ENCODE data around the gene LRRC47.

Gene LRRC47

GRCh38 chr1:3777647-3778589 lies 18.4 kb downstream of the LRRC47 start:
- Histone ChIP-seq H3K27me3 (ENCODE audit: control insufficient read depth, insufficient read depth, low read length, poor library complexity, severe bottlenecking) (peaks cover 5% of the 10 kb centered on the region), H3K4me3 (ENCODE audit: insufficient read depth, low read depth, low read length) (no peak overlapping the region), H3K27ac (ENCODE audit: insufficient read depth, low read depth, low read length, poor library complexity, severe bottlenecking) (no peak overlapping the region), H3K9me3 (ENCODE audit: control insufficient read depth, low read length) (no peaks in the 10 kb centered on the region), H3K36me3 (ENCODE audit: control insufficient read depth, insufficient read depth, low read length) (peaks cover 22% of the 10 kb centered on the region), H3K4me1 (ENCODE audit: control insufficient read depth, insufficient read depth, low read length) (peaks cover 27% of the 10 kb centered on the region)
- WGBS, 2 experiments, result 94 to 95% methylated on average over 20 of the region's 20 CpGs

DNA sequence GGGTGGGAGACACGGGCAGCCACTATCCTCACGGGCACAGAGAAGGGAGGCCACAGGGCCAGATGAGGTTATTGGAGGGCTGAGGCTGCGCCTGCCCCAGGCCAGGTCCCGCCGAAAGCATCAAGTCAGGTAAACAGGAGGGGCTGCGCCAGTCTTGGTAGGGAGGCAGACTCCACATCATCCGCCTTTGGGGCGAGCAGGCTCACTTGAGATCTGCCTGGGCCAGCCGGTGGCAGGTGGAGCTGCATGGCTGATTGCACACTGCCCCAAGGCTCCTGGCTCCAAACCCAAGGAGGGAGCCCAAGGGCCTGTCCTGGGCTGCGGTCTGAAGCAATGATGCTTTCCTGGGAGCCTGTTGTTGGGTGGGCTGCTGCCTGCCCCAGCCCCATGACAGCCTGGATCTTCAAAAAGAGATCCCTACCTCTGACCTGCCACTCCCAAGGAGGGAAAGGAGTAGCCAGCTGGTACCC lies 19.2 kb downstream of the LRRC47 start:
- WGBS, 2 experiments, result 88 to 90% methylated on average over 10 of the region's 10 CpGs
- Histone ChIP-seq H3K27me3 (ENCODE audit: control insufficient read depth, insufficient read depth, low read length, poor library complexity, severe bottlenecking) (peaks cover 6% of the 10 kb centered on the region), H3K4me3 (ENCODE audit: insufficient read depth, low read depth, low read length) (no peak overlapping the region), H3K27ac (ENCODE audit: insufficient read depth, low read depth, low read length, poor library complexity, severe bottlenecking) (no peak overlapping the region), H3K9me3 (ENCODE audit: control insufficient read depth, low read length) (no peaks in the 10 kb centered on the region), H3K4me1 (ENCODE audit: control insufficient read depth, insufficient read depth, low read length) (peaks cover 28% of the 10 kb centered on the region), H3K36me3 (ENCODE audit: control insufficient read depth, insufficient read depth, low read length) (peaks cover 15% of the 10 kb centered on the region)

- 90% methylated on average over 21 of the region's 21 CpGs for WGBS, 2 experiments
- peaks cover 34% of the 10 kb centered on the region for H3K4me1 ChIP-seq (ENCODE audit: control insufficient read depth, insufficient read depth, low read length)
- peaks cover 9% of the 10 kb centered on the region for H3K27me3 ChIP-seq (ENCODE audit: control insufficient read depth, insufficient read depth, low read length, poor library complexity, severe bottlenecking)
- H3K9me3 ChIP-seq (ENCODE audit: control insufficient read depth, low read length), result no peaks in the 10 kb centered on the region
- peaks cover 10% of the 10 kb centered on the region for H3K36me3 ChIP-seq (ENCODE audit: control insufficient read depth, insufficient read depth, low read length)
- H3K4me3 ChIP-seq (ENCODE audit: insufficient read depth, low read depth, low read length), result no peak overlapping the region
- H3K27ac ChIP-seq (ENCODE audit: insufficient read depth, low read depth, low read length, poor library complexity, severe bottlenecking), result no peak overlapping the region
These were observed 19.9 kb downstream of the LRRC47 start for GRCh38 chr1:3776231-3776961.

DNA sequence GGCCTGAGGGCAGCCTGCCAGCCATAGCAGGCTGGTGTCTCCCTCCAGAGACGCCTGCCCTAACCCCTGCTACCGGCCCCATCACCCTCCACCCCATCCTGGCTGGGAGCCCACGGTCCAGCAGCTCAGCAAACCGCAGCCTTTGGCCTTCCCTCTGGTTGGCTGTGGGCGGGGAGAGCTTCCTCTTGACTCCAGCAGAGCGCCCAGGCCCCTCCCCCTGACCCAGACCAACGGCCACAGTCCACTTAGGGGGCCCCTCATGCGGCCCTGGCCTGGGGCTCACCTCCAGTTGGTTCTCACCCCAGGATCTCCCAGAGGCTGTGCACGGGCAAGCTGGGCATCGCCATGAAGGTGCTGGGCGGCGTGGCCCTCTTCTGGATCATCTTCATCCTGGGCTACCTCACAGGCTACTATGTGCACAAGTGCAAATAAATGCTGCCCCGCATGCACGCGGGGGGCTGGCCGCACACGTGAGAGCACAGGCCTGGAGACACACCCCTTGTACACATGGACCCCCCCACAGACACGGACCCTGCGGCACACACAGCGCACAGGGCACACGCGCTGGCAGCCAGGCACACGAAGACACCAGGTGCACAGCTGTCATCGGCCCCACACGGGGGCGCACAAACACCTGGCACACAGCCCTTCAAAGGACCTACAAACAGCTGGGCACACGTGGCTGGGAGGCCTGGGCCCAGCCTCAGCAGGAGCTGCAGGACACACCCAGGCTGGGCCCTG lies 20.6 kb downstream of the LRRC47 start:
- Histone ChIP-seq H3K4me3 (ENCODE audit: insufficient read depth, low read depth, low read length) (no peak overlapping the region), H3K27me3 (ENCODE audit: control insufficient read depth, insufficient read depth, low read length, poor library complexity, severe bottlenecking) (peaks cover 13% of the 10 kb centered on the region), H3K27ac (ENCODE audit: insufficient read depth, low read depth, low read length, poor library complexity, severe bottlenecking) (no peak overlapping the region), H3K36me3 (ENCODE audit: control insufficient read depth, insufficient read depth, low read length) (peaks cover 3% of the 10 kb centered on the region), H3K4me1 (ENCODE audit: control insufficient read depth, insufficient read depth, low read length) (peaks cover 36% of the 10 kb centered on the region), H3K9me3 (ENCODE audit: control insufficient read depth, low read length) (no peaks in the 10 kb centered on the region)
- WGBS, 2 experiments, result 56 to 59% methylated on average over 27 of the region's 27 CpGs

DNA sequence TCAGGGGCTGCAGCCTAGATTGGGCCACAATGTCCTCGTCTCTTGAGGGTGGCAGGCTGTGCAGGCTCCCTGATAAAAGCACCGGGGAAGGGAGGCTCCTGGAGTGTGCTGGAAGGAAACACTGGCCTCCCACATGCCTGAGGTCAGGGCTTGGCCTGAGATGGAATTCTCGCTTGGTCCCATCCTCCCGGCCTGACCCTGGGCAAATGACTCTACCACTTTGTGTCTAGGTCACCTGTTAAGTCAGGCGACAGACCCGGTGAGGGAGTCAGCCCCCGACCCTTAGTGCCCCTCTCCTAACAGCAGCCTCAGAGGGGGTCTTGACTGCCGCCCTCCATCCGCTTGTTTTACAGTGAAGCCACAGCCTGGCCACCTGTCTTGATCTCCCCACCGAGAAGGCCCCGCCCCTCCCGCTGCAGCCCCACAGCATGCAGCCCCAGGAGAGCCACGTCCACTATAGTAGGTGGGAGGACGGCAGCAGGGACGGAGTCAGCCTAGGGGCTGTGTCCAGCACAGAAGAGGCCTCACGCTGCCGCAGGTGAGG lies 21.3 kb downstream of the LRRC47 start:
- H3K4me1 ChIP-seq (ENCODE audit: control insufficient read depth, insufficient read depth, low read length), result peaks cover 36% of the 10 kb centered on the region
- H3K27ac ChIP-seq (ENCODE audit: insufficient read depth, low read depth, low read length, poor library complexity, severe bottlenecking), result no peak overlapping the region
- H3K36me3 ChIP-seq (ENCODE audit: control insufficient read depth, insufficient read depth, low read length), result no peaks in the 10 kb centered on the region
- 72 to 73% methylated on average over 17 of the region's 17 CpGs for WGBS, 2 experiments
- no peaks in the 10 kb centered on the region for H3K9me3 ChIP-seq (ENCODE audit: control insufficient read depth, low read length)
- peaks cover 13% of the 10 kb centered on the region for H3K27me3 ChIP-seq (ENCODE audit: control insufficient read depth, insufficient read depth, low read length, poor library complexity, severe bottlenecking)
- no peak overlapping the region for H3K4me3 ChIP-seq (ENCODE audit: insufficient read depth, low read depth, low read length)

GRCh38 chr1:3774276-3774945 lies 21.9 kb downstream of the LRRC47 start:
- 80 to 83% methylated on average over 18 to 19 of the region's 19 CpGs for WGBS, 2 experiments
- no peaks in the 10 kb centered on the region for H3K9me3 ChIP-seq (ENCODE audit: control insufficient read depth, low read length)
- H3K4me3 ChIP-seq (ENCODE audit: insufficient read depth, low read depth, low read length), result no peak overlapping the region
- H3K36me3 ChIP-seq (ENCODE audit: control insufficient read depth, insufficient read depth, low read length), result no peaks in the 10 kb centered on the region
- peaks cover 36% of the 10 kb centered on the region for H3K4me1 ChIP-seq (ENCODE audit: control insufficient read depth, insufficient read depth, low read length)
- peaks cover 13% of the 10 kb centered on the region for H3K27me3 ChIP-seq (ENCODE audit: control insufficient read depth, insufficient read depth, low read length, poor library complexity, severe bottlenecking)
- no peak overlapping the region for H3K27ac ChIP-seq (ENCODE audit: insufficient read depth, low read depth, low read length, poor library complexity, severe bottlenecking)

DNA sequence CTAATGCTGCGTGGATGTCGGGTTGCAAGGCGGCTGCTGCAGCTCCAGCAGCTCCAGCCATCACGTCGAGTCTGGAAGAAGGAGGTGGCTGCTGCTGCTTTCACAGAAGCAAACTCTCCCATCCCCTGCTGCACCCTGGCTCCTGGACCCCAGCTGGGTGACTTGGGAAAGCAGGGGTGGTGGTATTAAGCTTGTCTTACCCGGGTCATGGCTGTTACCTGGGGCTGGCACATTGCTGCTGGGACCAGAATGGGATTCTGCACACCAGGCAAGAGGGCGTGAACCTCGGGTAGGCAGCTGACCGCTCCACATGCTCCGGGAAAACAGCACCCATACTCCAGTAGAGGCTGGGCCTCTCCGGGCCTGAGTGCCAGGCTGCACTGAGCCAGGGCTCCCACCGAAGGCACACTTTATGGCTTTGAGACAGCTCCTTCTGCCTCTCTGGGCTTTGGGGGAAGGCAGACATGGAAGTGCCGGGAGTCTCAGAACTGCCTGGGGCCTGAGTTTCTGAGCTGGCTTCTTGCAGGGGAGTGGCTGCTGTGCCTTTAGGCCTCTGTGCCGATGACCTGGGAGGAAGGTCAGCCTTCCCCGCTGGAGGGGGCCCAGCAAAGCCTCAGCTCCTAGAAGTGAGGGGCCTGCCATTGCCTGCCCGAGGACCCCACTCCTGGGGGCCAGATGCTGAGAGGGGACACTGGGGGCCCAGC lies 22.6 kb downstream of the LRRC47 start:
- Histone ChIP-seq H3K4me3 (ENCODE audit: insufficient read depth, low read depth, low read length) (no peak overlapping the region), H3K4me1 (ENCODE audit: control insufficient read depth, insufficient read depth, low read length) (peaks cover 36% of the 10 kb centered on the region), H3K27me3 (ENCODE audit: control insufficient read depth, insufficient read depth, low read length, poor library complexity, severe bottlenecking) (peaks cover 13% of the 10 kb centered on the region), H3K27ac (ENCODE audit: insufficient read depth, low read depth, low read length, poor library complexity, severe bottlenecking) (no peak overlapping the region), H3K36me3 (ENCODE audit: control insufficient read depth, insufficient read depth, low read length) (no peaks in the 10 kb centered on the region), H3K9me3 (ENCODE audit: control insufficient read depth, low read length) (no peaks in the 10 kb centered on the region)
- 86 to 89% methylated on average over 16 of the region's 16 CpGs for WGBS, 2 experiments

GRCh38 chr1:3772715-3773571 lies 23.4 kb downstream of the LRRC47 start, which contains the start of gene SMIM1:
Gene SMIM1, plus strand, starts transcription at chr1:3772749. Its CDS starts 2,625 bp downstream, at chr1:3775374.
- Histone ChIP-seq H3K4me3 (ENCODE audit: insufficient read depth, low read depth, low read length) (peak within 1 kb of the TSS; percentile 51), H3K36me3 (ENCODE audit: control insufficient read depth, insufficient read depth, low read length) (no peaks in the 10 kb centered on the region), H3K4me1 (ENCODE audit: control insufficient read depth, insufficient read depth, low read length) (peaks cover 36% of the 10 kb centered on the region), H3K9me3 (ENCODE audit: control insufficient read depth, low read length) (no peaks in the 10 kb centered on the region), H3K27ac (ENCODE audit: insufficient read depth, low read depth, low read length, poor library complexity, severe bottlenecking) (no peak within 1 kb of the TSS), H3K27me3 (ENCODE audit: control insufficient read depth, insufficient read depth, low read length, poor library complexity, severe bottlenecking) (peaks cover 13% of the 10 kb centered on the region)
- WGBS, 2 experiments, result 25% methylated on average over 55 of the region's 55 CpGs

All from ectodermal cell (in vitro differentiated cells).